NB4 (cell line): ENCODE data around the gene MAU2.
A peak's percentile ranks its signal among the peaks of the same experiment; 100 is the strongest.

Experiments used
- CTCF ChIP-seq: IDR thresholded peaks from one replicate; pipeline ENCODE4 v1.5.1; 2012; ENCODE audit warnings: low read depth, low read length
- MAX ChIP-seq: IDR thresholded peaks from 2 replicates; pipeline ENCODE4 v1.6.1; 2011; ENCODE audit warnings: low read depth, low read length
- POLR2A ChIP-seq: IDR thresholded peaks from 2 replicates; pipeline ENCODE4 v1.6.1; 2011; ENCODE audit warnings: mild to moderate bottlenecking; ENCODE audit not compliant: insufficient read length; ENCODE audit errors: extremely low read depth

- TF ChIP-seq CTCF (peak; percentile 86), POLR2A (no peak), MAX (peak; percentile 100)
Observed at GRCh38 chr19:19361075-19361594, 40.5 kb downstream of the MAU2 start.
